ENCODE measurements around the gene NR3C1.

- TF ChIP-seq POLR2AphosphoS5 (IDR thresholded peaks at IDR 0.05; ENCODE audit: low read depth, low read length) (no peak), POLR2A (IDR thresholded peaks at IDR 0.05; ENCODE audit: low read depth, low read length) (no peak), TAF1 (IDR thresholded peaks at IDR 0.05; ENCODE audit: low read depth, low read length) (no peak), SPI1 (IDR thresholded peaks at IDR 0.05; ENCODE audit: low read depth, low read length) (no peak), POU2F2 (IDR thresholded peaks at IDR 0.05; ENCODE audit: low read depth, low read length) (no peak)
Observed at GRCh38 chr5:143254819-143255218, 148.7 kb downstream of the NR3C1 start.

Measured in GM12891 (cell line).